Progenitor cell of endocrine pancreas (in vitro differentiated cells): ENCODE data around the gene SLC25A6. TPM values are rescaled to one million over a fixed set of nuclear protein-coding genes. Genes with fewer than 3 reads are reported as not detected.
A peak's percentile ranks its signal among the peaks of the same experiment; 100 is the strongest.

ENCODE experiments used
- DNase-seq: peaks from one replicate; pipeline ENCODE4 v3.0.0; 2021; ENCODE audit warnings: low spot score; ENCODE audit not compliant: unreplicated experiment
- H3K27ac Mint-ChIP-seq: 2 replicates; pipeline ENCODE4 v1.8.0; 2021; ENCODE audit warnings: mild to moderate bottlenecking, moderate library complexity, mixed read lengths
- H3K27me3 Mint-ChIP-seq: 2 replicates; pipeline ENCODE4 v1.8.0; 2021; ENCODE audit warnings: mixed read lengths
- H3K36me3 Mint-ChIP-seq: 2 replicates; pipeline ENCODE4 v1.8.0; 2022; ENCODE audit warnings: mixed read lengths; ENCODE audit not compliant: insufficient read depth
- H3K4me1 Mint-ChIP-seq: 2 replicates; pipeline ENCODE4 v1.8.0; 2021; ENCODE audit warnings: low read depth, mixed read lengths
- H3K4me3 Mint-ChIP-seq: 2 replicates; pipeline ENCODE4 v1.8.0; 2021; ENCODE audit warnings: low read depth, mild to moderate bottlenecking, moderate library complexity, mixed read lengths
- H3K9me3 Mint-ChIP-seq: 2 replicates; pipeline ENCODE4 v1.8.0; 2021; ENCODE audit warnings: low read depth, mixed read lengths
- total RNA-seq: library from RNA; stranded (reverse); gene quantifications from 2 replicates; pipeline ENCODE4 v1.2.1, GENCODE V29; 2021
- TF ChIP-seq, protein P1 (sequence below): fragments of 200-600 bp; sonication (generic); IDR thresholded peaks from one replicate; pipeline ENCODE4 v1.5.0; 2021; ENCODE audit warnings: antibody characterized with exemption, mild to moderate bottlenecking; ENCODE audit not compliant: unreplicated experiment

Gene SLC25A6
- total RNA-seq, 1 donor from 2014 or later, result 387 TPM

DNA sequence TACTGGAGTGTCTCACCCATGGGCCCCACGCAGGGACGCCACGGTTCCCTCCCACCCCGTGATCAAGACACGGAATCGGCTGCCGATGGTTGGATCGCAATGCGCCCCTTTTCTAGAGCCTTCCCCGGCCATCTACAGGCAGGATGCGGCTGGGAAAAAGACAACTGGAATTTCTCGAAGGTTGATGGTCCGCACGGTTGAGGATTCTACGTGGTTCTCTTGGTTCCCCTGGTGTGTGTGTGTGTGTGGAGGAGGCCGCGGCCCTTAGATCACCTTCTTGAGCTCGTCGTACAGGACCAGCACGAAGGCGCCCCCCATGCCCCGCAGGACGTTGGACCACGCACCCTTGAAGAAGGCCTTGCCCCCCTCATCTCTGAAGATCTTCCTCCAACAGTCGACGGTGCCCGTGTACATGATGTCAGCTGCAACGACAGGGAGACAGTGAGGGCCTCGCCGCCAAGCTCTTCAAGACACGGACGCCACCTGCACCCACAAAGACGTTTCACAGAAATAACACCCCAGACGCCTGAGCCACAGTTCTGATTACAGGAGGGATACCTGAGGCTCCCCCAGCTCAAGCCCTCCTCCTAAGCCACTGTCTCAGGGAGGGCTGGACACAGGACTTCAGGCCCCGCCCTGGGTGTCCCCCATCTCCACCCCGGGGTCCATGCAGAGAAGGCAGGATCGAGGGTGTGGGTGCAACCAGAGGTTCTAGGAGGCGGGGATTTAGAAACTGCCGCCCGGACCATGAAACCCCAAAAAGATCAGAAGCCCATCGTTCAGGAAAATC, 5.4 kb downstream of the SLC25A6 start:
- Mint-ChIP-seq H3K27ac (peak overlapping the region; percentile 81), H3K4me1 (peaks cover 10% of the 10 kb centered on the region), H3K9me3 (no peaks in the 10 kb centered on the region), H3K36me3 (peaks cover 37% of the 10 kb centered on the region), H3K4me3 (no peak overlapping the region), H3K27me3 (no peaks in the 10 kb centered on the region)
- DNase-seq, result no peak
- TF ChIP-seq, protein P1, sequence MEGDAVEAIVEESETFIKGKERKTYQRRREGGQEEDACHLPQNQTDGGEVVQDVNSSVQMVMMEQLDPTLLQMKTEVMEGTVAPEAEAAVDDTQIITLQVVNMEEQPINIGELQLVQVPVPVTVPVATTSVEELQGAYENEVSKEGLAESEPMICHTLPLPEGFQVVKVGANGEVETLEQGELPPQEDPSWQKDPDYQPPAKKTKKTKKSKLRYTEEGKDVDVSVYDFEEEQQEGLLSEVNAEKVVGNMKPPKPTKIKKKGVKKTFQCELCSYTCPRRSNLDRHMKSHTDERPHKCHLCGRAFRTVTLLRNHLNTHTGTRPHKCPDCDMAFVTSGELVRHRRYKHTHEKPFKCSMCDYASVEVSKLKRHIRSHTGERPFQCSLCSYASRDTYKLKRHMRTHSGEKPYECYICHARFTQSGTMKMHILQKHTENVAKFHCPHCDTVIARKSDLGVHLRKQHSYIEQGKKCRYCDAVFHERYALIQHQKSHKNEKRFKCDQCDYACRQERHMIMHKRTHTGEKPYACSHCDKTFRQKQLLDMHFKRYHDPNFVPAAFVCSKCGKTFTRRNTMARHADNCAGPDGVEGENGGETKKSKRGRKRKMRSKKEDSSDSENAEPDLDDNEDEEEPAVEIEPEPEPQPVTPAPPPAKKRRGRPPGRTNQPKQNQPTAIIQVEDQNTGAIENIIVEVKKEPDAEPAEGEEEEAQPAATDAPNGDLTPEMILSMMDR, result no peak

DNA sequence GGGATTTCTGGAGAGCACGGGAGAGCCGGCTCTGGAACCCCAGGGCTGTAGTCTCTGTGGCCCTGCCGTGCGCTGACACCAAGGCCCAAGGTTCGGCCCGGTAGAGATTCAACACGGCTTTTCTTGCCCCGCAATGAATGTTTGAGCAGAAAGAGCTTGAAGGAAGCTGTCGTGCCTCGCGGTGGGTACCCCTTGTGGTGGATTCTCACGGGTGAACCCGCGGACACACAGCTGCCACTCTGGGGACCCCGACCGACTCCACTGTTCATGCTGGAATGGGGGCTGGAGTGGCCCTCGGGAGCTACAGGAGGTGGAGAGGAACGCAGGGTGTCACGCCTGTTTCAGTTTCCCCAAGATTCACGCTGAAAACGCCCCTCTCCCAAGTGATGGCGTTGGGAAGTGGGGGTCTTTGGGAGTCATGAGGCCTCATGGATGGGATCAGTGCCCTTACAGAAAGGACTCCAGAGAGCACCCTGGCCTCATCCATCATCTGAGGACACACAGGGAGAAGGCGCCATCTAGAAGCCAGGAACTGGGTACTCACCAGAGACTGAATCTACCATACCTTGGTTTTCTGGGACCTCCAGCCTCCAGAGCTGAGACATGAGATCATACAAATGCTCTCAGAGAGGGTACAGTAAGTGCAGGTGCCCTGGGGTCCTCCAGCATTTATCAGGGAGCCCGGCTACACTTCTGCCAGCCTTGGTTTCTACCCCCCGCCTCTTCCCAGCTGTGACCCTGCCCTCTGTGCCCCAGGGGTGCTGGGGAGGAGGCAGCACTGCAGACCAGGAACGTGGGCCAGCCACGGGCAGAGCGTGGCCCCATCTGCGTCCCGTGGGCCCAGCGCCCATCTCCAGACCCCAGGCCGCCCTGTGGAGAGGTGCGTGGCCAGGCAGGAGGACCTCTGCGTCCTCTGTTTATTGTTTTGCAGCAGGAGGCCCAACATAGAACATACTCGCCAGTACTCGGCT, 6.4 kb downstream of the SLC25A6 start:
- DNase-seq, result no peak
- TF ChIP-seq, protein P1, result no peak

DNA sequence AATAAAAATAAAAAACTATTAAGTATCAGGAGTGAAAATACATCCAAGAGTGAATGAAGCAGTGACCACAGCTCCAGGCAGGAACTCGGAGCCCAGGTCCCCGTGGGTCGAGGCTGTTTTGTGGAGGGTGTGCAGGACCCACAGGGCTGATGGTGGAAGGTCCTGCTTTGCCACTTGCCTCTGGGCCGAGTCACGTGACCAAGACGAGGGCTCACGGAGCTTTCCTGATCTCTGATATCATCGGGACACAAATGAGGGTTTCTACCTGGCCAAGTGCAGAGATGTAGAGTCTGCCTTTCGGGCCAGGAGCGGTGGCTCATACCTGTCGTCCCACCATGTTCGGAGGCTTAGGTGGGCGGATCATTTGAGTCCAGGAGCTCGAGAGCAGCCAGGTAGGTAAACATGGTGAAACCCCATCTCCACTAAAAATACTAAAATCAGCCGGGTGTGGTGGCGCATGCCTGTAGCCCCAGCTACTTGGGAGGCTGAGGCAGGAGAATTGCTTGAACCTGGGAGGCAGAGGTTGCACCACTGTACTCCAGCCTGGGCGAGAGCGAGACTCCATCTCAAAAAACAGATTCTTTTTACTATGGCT, 7.2 kb downstream of the SLC25A6 start:
- H3K27ac Mint-ChIP-seq, result peak overlapping the region; percentile 84
- no peaks in the 10 kb centered on the region for H3K27me3 Mint-ChIP-seq
- DNase-seq, result no peak

More for the DNA sequence above, 6.4 kb downstream of the SLC25A6 start:
- peaks cover 34% of the 10 kb centered on the region for H3K36me3 Mint-ChIP-seq
- no peak overlapping the region for H3K4me3 Mint-ChIP-seq
- H3K9me3 Mint-ChIP-seq, result no peaks in the 10 kb centered on the region
- no peaks in the 10 kb centered on the region for H3K27me3 Mint-ChIP-seq
- H3K27ac Mint-ChIP-seq, result peak overlapping the region; percentile 84
- H3K4me1 Mint-ChIP-seq, result peaks cover 4% of the 10 kb centered on the region

DNA sequence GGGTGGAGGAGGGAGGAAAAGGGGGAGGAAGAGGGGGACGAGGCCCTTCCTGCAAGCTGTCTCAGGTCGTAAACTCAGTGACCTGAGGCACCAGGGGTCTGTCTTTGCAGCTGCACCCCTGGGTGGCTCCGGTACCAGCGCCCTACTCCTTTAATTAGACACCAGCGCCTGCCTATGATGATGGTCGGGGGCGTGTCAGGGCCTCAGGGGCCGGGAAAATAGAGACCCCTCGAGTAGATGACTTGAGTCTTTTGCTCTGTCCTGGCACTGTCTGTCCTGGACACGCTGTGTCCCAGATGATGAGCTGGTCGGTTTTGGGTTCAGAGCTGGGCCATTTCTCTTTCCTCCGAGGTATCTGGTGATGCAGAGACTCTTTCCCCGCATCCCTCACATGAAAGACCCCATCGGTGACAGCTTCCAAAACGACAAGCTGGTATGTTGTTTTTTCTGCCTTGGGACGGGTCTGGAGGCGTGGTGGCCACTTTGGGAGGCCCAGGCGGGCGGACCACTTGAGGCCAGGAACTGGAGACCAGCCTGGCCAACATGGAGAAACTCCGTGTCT, 11.2 kb downstream of the SLC25A6 start:
- Mint-ChIP-seq H3K9me3 (no peaks in the 10 kb centered on the region), H3K27me3 (no peaks in the 10 kb centered on the region), H3K4me1 (no peaks in the 10 kb centered on the region), H3K27ac (peak overlapping the region; percentile 45), H3K36me3 (peaks cover 14% of the 10 kb centered on the region), H3K4me3 (no peak overlapping the region)
- TF ChIP-seq, protein P1, result no peak
- DNase-seq, result no peak

More for the DNA sequence above, 7.2 kb downstream of the SLC25A6 start:
- Mint-ChIP-seq H3K9me3 (no peaks in the 10 kb centered on the region), H3K4me3 (no peak overlapping the region), H3K36me3 (peaks cover 32% of the 10 kb centered on the region), H3K4me1 (peaks cover 4% of the 10 kb centered on the region)
- TF ChIP-seq, protein P1, result no peak
